PC-9 (cell line): ENCODE measurements around the gene GTF2I.
"Not testable (repeated sequence)": the region's sequence is repeated elsewhere in the genome, so short reads cannot be mapped to it uniquely, and the experiment has no call there.

Experiments
- CTCF ChIP-seq: fragments of 200-600 bp; sonication (generic); conservative IDR thresholded peaks from 2 replicates; pipeline ENCODE4 v1.6.1; 2017; ENCODE audit warnings: mixed run types, antibody characterized with exemption, mild to moderate bottlenecking, moderate library complexity
- EZH2 ChIP-seq: fragments of 200-600 bp; sonication (generic); IDR thresholded peaks from 2 replicates; pipeline ENCODE4 v1.8.0; 2017; ENCODE audit warnings: antibody characterized with exemption, low read depth

- TF ChIP-seq EZH2, CTCF: not testable (repeated sequence)
These were observed 124.2 kb downstream of the GTF2I start for GRCh38 chr7:74781746-74782145.
